ENCODE results near the gene SLC6A18.

DNA sequence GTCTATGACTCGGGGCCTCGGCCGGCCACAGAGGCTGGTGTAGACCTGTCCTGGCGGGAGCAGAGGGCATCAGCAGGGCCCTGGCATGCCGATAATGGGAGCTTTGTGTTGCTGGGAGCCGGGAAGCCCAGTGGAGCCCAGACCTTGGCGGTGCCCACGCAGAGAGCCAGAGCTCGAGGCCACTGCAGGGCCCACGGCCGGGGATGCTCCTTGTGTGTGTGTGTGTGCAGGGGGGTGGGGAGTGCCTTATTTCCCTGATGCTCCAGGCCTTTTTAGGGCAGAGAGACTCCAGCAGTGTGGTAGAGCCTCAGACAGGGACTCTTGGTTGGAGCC, 5.4 kb upstream of the SLC6A18 start:
- TF ChIP-seq EZH2phosphoT487 (IDR thresholded peaks at IDR 0.05; ENCODE audit: low read depth) = no peak
- TF ChIP-seq, protein P1, sequence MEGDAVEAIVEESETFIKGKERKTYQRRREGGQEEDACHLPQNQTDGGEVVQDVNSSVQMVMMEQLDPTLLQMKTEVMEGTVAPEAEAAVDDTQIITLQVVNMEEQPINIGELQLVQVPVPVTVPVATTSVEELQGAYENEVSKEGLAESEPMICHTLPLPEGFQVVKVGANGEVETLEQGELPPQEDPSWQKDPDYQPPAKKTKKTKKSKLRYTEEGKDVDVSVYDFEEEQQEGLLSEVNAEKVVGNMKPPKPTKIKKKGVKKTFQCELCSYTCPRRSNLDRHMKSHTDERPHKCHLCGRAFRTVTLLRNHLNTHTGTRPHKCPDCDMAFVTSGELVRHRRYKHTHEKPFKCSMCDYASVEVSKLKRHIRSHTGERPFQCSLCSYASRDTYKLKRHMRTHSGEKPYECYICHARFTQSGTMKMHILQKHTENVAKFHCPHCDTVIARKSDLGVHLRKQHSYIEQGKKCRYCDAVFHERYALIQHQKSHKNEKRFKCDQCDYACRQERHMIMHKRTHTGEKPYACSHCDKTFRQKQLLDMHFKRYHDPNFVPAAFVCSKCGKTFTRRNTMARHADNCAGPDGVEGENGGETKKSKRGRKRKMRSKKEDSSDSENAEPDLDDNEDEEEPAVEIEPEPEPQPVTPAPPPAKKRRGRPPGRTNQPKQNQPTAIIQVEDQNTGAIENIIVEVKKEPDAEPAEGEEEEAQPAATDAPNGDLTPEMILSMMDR (IDR thresholded peaks at IDR 0.05; ENCODE audit: low read depth, low read length) = no peak

All from OCI-LY3 (cell line).